WTC11 (cell line): Measurements from ENCODE around the gene SMIM44. TPM values are rescaled to one million over a fixed set of nuclear protein-coding genes. Genes with fewer than 3 reads are reported as not detected.

Experiments
- ATF3 ChIP-seq: sonication (generic); formaldehyde crosslinking; conservative IDR thresholded peaks from 2 replicates; pipeline ENCODE4 v1.8.1; 2022; ENCODE audit warnings: mild to moderate bottlenecking, missing genetic modification reagents
- CBFB ChIP-seq: sonication (generic); formaldehyde crosslinking; IDR thresholded peaks from 2 replicates; pipeline ENCODE4 v1.8.1; 2022; ENCODE audit warnings: mild to moderate bottlenecking, low read depth, missing genetic modification reagents
- E2F5 ChIP-seq: sonication (generic); formaldehyde crosslinking; IDR thresholded peaks from 2 replicates; pipeline ENCODE4 v1.8.1; 2022; ENCODE audit warnings: mild to moderate bottlenecking, moderate library complexity, missing genetic modification reagents
- FOXP4 ChIP-seq: sonication (generic); formaldehyde crosslinking; IDR thresholded peaks from 2 replicates; pipeline ENCODE4 v1.8.0; 2022; ENCODE audit warnings: mild to moderate bottlenecking, missing genetic modification reagents
- JAZF1 ChIP-seq: fragments of 250-450 bp; sonication (Bioruptor Pico); IDR thresholded peaks from 2 replicates; pipeline ENCODE4 v1.9.0; 2021; ENCODE audit warnings: moderate library complexity, mild to moderate bottlenecking, inconsistent platforms
- MAX ChIP-seq: sonication (generic); formaldehyde crosslinking; IDR thresholded peaks from 2 replicates; pipeline ENCODE4 v1.8.0; 2022; ENCODE audit warnings: mild to moderate bottlenecking, missing genetic modification reagents
- NFE2L1 ChIP-seq: sonication (generic); formaldehyde crosslinking; IDR thresholded peaks from 2 replicates; pipeline ENCODE4 v1.8.1; 2023; ENCODE audit warnings: missing genetic modification reagents
- PRDM15 ChIP-seq: sonication (generic); formaldehyde crosslinking; IDR thresholded peaks from 2 replicates; pipeline ENCODE4 v1.8.0; 2022; ENCODE audit warnings: missing genetic modification reagents
- TCF7 ChIP-seq: sonication (generic); formaldehyde crosslinking; IDR thresholded peaks from 2 replicates; pipeline ENCODE4 v1.8.0; 2022; ENCODE audit warnings: mild to moderate bottlenecking, low read depth, missing genetic modification reagents, moderate library complexity
- USF1 ChIP-seq: sonication (generic); formaldehyde crosslinking; IDR thresholded peaks from 2 replicates; pipeline ENCODE4 v1.8.0; 2022; ENCODE audit warnings: mild to moderate bottlenecking, missing genetic modification reagents
- ZBTB21 ChIP-seq: sonication (generic); formaldehyde crosslinking; IDR thresholded peaks from 2 replicates; pipeline ENCODE4 v1.8.1; 2023; ENCODE audit warnings: mild to moderate bottlenecking, missing genetic modification reagents, borderline replicate concordance
- ZBTB43 ChIP-seq: sonication (generic); formaldehyde crosslinking; IDR thresholded peaks from 2 replicates; pipeline ENCODE4 v1.8.1; 2023; ENCODE audit warnings: mild to moderate bottlenecking, missing genetic modification reagents
- ZNF512 ChIP-seq: sonication (generic); formaldehyde crosslinking; IDR thresholded peaks from 2 replicates; pipeline ENCODE4 v1.8.1; 2022; ENCODE audit warnings: missing genetic modification reagents, borderline replicate concordance
- ZNF671 ChIP-seq: fragments of 250-450 bp; sonication (Bioruptor Pico); IDR thresholded peaks from 2 replicates; pipeline ENCODE4 v1.8.0; 2021; ENCODE audit warnings: mild to moderate bottlenecking
- ZSCAN18 ChIP-seq: fragments of 250-450 bp; sonication (Bioruptor Pico); IDR thresholded peaks from 2 replicates; pipeline ENCODE4 v2.1.2; 2022; ENCODE audit warnings: mild to moderate bottlenecking, moderate library complexity
- total RNA-seq: library from RNA; stranded (reverse); gene quantifications from 3 replicates; pipeline ENCODE4 v1.2.3, GENCODE V29; 2021

The SMIM44 gene
- total RNA-seq, 1 experiment from 2014 or later = not detected

- TF ChIP-seq PRDM15 (CRISPR knock-in tag) (no peak), NFE2L1 (CRISPR knock-in tag) (peak; percentile 72; the same call in 1 of the 2 replicates), FOXP4 (CRISPR knock-in tag) (peak; percentile 81), ZBTB21 (CRISPR knock-in tag) (no peak), ZBTB43 (CRISPR knock-in tag) (peak; percentile 84), ZNF512 (CRISPR knock-in tag) (no peak), E2F5 (CRISPR knock-in tag) (no peak; the same call in 1 of the 2 replicates), CBFB (no peak), MAX (CRISPR knock-in tag) (peak; percentile 92), ZNF671 (no peak), TCF7 (CRISPR knock-in tag) (no peak), ZSCAN18 (no peak), ATF3 (CRISPR knock-in tag) (no peak), JAZF1 (CRISPR knock-in tag) (no peak), USF1 (peak; percentile 100)
These were observed 17.3 kb upstream of the SMIM44 start, which contains the start of gene DOHH (continued) for GRCh38 chr19:3500429-3501101.
